GM12891 (cell line): Measurements from ENCODE around the gene RACGAP1.

Experiments
- PAX5 ChIP-seq: IDR thresholded peaks from 2 replicates; pipeline ENCODE4 v1.6.1; 2011; ENCODE audit warnings: low read length, moderate library complexity, mild to moderate bottlenecking; ENCODE audit not compliant: insufficient read depth, severe bottlenecking
- POLR2A ChIP-seq: IDR thresholded peaks from 2 replicates; pipeline ENCODE4 v1.6.1; 2011; ENCODE audit warnings: low read depth, low read length, control low read depth
- POLR2AphosphoS5 ChIP-seq: IDR thresholded peaks from 2 replicates; pipeline ENCODE4 v1.6.1; 2011; ENCODE audit warnings: low read depth, low read length, control low read depth
- POU2F2 ChIP-seq: IDR thresholded peaks from 2 replicates; pipeline ENCODE4 v1.6.1; 2011; ENCODE audit warnings: low read depth, mild to moderate bottlenecking, control low read depth, low read length, moderate library complexity
- SPI1 ChIP-seq: IDR thresholded peaks from 2 replicates; pipeline ENCODE4 v1.6.1; 2011; ENCODE audit warnings: low read depth, low read length, control low read depth
- TAF1 ChIP-seq: IDR thresholded peaks from 2 replicates; pipeline ENCODE4 v1.6.1; 2011; ENCODE audit warnings: low read depth, low read length, control low read depth

DNA sequence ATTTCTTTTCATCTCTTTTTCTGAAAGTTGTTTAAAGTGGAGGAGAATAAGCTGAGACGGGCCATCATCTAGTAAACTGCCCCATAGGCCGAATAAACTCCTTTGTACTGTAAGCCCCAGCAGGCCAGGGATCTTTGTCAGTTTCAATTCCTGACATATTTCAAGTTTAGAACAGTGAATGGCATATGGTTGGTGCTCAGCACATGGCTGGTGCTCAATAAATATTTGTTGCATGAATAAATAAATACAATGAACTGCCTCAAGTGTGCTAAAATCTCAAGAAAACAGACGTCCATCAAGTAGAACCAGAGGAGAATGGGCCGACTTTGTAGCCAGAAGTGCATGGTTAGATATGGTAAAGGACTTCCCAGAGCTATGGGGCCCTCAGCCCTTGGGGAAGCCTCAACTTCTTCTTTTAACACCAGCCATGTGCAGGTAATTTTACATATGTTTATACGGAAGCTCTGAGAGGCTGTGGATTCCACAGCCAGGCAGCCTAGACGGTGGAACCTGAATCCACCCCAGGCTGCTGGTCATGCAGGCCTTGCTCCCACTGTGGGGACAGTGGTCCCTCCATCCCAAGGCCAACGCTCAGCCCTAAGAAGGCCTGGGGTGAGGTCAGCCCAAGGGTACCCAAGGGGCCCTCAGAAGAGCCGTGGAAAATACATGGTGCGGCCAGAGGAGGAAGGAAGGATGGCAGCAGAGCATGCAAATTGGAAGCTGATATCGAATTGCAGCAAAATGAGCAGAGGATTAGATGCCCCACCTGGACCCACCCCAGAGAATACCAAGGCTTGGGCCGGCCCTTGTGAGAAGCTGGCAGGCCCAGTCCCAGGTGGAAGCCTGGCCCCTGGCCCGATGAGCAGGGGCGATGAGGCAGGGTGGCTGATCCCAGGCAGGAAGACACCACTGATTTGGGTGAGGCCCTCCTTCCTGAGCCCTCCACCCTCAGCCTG lies 83.5 kb downstream of the RACGAP1 start:
- TF ChIP-seq TAF1 (no peak), POLR2A (no peak), POLR2AphosphoS5 (no peak), SPI1 (no peak), POU2F2 (no peak), PAX5 (no peak)
